Measurements from ENCODE around the gene OSBPL7. TPM values are rescaled to one million over a fixed set of nuclear protein-coding genes. Genes with fewer than 3 reads are reported as not detected.

OSBPL7 gene
- total RNA-seq, 1 experiment from 2014 or later = 13.0 TPM

GRCh38 chr17:47801176-47801765, 20.3 kb downstream of the OSBPL7 start:
- Histone ChIP-seq H3K4ac (ENCODE audit: low read depth, low read length) (no peak overlapping the region), H2AK5ac (ENCODE audit: insufficient read length, low read length) (no peak overlapping the region), H3K27me3 (ENCODE audit: insufficient read depth, low read length) (no peaks in the 10 kb centered on the region; the same call in 1 of the 2 replicates), H3K23ac (ENCODE audit: insufficient read length, low read depth, low read length) (no peak overlapping the region), H2BK20ac (ENCODE audit: low read depth, low read length, poor library complexity, severe bottlenecking) (no peak overlapping the region), H3K4me2 (ENCODE audit: insufficient read depth, insufficient read length, low read length) (no peak overlapping the region), H4K8ac (replicated peaks; ENCODE audit: insufficient read length, low read depth, low read length) (no peak overlapping the region), H3K4me1 (ENCODE audit: insufficient read depth, low read length) (no peaks in the 10 kb centered on the region), H3K79me1 (ENCODE audit: insufficient read depth, low read depth, low read length, poor library complexity, severe bottlenecking) (no peaks in the 10 kb centered on the region), H3K14ac (ENCODE audit: insufficient read depth, low read length) (no peak overlapping the region; the same call in 1 of the 2 replicates), H3K18ac (ENCODE audit: insufficient read length, low read depth, low read length) (no peak overlapping the region), H2BK12ac (ENCODE audit: insufficient read length, low read depth, low read length) (no peak overlapping the region), H3K9ac (ENCODE audit: extremely low read depth, insufficient read length, low read length) (no peak overlapping the region), H2BK15ac (ENCODE audit: low read depth, low read length) (no peak overlapping the region), H3K56ac (ENCODE audit: insufficient read length, low read depth, low read length) (no peak overlapping the region), H4K91ac (ENCODE audit: insufficient read length, low read depth, low read length) (no peak overlapping the region), H3K27ac (ENCODE audit: insufficient read length, low read depth, low read length) (no peak overlapping the region), H3K79me2 (ENCODE audit: insufficient read depth, low read length) (no peaks in the 10 kb centered on the region), H2BK5ac (ENCODE audit: insufficient read length, low read length) (no peak overlapping the region), H4K20me1 (ENCODE audit: control insufficient read depth, insufficient read depth, insufficient read length) (no peaks in the 10 kb centered on the region), H3K23me2 (ENCODE audit: insufficient read length, low read depth, low read length, poor library complexity, severe bottlenecking) (no peaks in the 10 kb centered on the region), H3K9me3 (ENCODE audit: control insufficient read depth, low read depth, low read length) (no peaks in the 10 kb centered on the region), H3T11ph (ENCODE audit: low read length) (no peak overlapping the region), H2BK120ac (ENCODE audit: low read depth, low read length, poor library complexity, severe bottlenecking) (no peak overlapping the region), H2AFZ (ENCODE audit: low read length) (no peak overlapping the region), H4K5ac (ENCODE audit: insufficient read length, low read depth, low read length) (no peak overlapping the region)
- no CpG with 5 or more reads among the region's 4 CpGs for WGBS (ENCODE audit: extremely low coverage, insufficient read length, low lambda C conversion rate)
- H3K27ac Mint-ChIP-seq = no peak overlapping the region
- no peaks in the 10 kb centered on the region for H3K9me3 Mint-ChIP-seq
- H3K4me3 Mint-ChIP-seq = no peak overlapping the region
- H3K36me3 Mint-ChIP-seq (ENCODE audit: insufficient read depth in 1 of 3, low read depth in 3 of 3) = no peaks in the 10 kb centered on the region
- no peak for TF ChIP-seq CTCF (conservative IDR thresholded peaks at IDR 0.05)
- H3K4me1 Mint-ChIP-seq = no peaks in the 10 kb centered on the region
- no peak for DNase-seq
- peaks cover 13% of the 10 kb centered on the region for H3K27me3 Mint-ChIP-seq (ENCODE audit: low read depth)

Measured in H9 (cell line).